HEK293 (cell line): ENCODE results near the gene PTGES3L.

Source experiments
- CTCF ChIA-PET: fragments of 350-600 bp; formaldehyde crosslinking; extraction: SDS; loops from one replicate; lab custom pipeline; 2021; ENCODE audit warnings: antibody characterized with exemption; lab: Yijun Ruan, JAX
- POLR2A ChIA-PET: fragments of 300-600 bp; formaldehyde crosslinking; extraction: SDS; loops from one replicate; lab custom pipeline; 2020; ENCODE audit warnings: antibody characterized with exemption, inconsistent platforms; lab: Yijun Ruan, JAX
- H3K27ac ChIP-seq: fragments of 200-500 bp; sonication (Bioruptor generic); 2 replicates; pipeline ENCODE4 v1.5.1; 2014; ENCODE audit warnings: low read depth, low read length, control low read depth, inconsistent platforms; ENCODE audit errors: extremely low read depth
- H3K36me3 ChIP-seq, 2 experiments: fragments of 200-500 bp in 1 of 2; sonication (Bioruptor generic) in 1 of 2; 1 replicate in 1 of 2; 2 replicates in 1 of 2; pipeline ENCODE4 v1.5.1; 2014 to 2017; ENCODE audit warnings: inconsistent platforms in 2 of 2, low read length in 2 of 2; ENCODE audit not compliant: control insufficient read depth in 2 of 2, insufficient read depth in 1 of 2
- H3K4me1 ChIP-seq: fragments of 200-500 bp; sonication (Bioruptor generic); 2 replicates; pipeline ENCODE4 v1.5.1; 2014; ENCODE audit warnings: mild to moderate bottlenecking, low read length, inconsistent platforms; ENCODE audit not compliant: control insufficient read depth, insufficient read depth
- H3K4me3 ChIP-seq: 2 replicates; pipeline ENCODE4 v1.5.1; 2011; ENCODE audit warnings: low read depth, mild to moderate bottlenecking, control low read depth, low read length, moderate library complexity
- H3K9me3 ChIP-seq: fragments of 200-500 bp; sonication (Bioruptor generic); 2 replicates; pipeline ENCODE4 v1.5.1; 2014; ENCODE audit warnings: low read depth, low read length, inconsistent platforms; ENCODE audit not compliant: control insufficient read depth, insufficient read depth
- FEZF1 ChIP-seq: fragments of 450-650 bp; formaldehyde crosslinking; IDR thresholded peaks from 2 replicates; pipeline ENCODE4 v1.5.1; 2016; ENCODE audit warnings: missing biosample characterization, missing genetic modification characterization
- REPIN1 ChIP-seq: fragments of 450-650 bp; formaldehyde crosslinking; IDR thresholded peaks from 2 replicates; pipeline ENCODE4 v1.5.1; 2017; ENCODE audit warnings: missing biosample characterization, missing genetic modification characterization, low read depth
- SETDB1 ChIP-seq: IDR thresholded peaks from one replicate; pipeline ENCODE4 v1.6.1; 2017; ENCODE audit warnings: mild to moderate bottlenecking, low read length, moderate library complexity, mixed read lengths; ENCODE audit not compliant: insufficient read length
- YY1 ChIP-seq: fragments of 450-650 bp; formaldehyde crosslinking; IDR thresholded peaks from 2 replicates; pipeline ENCODE4 v1.5.1; 2018; ENCODE audit warnings: missing biosample characterization, missing genetic modification characterization
- ZBTB7A ChIP-seq: fragments of 450-650 bp; formaldehyde crosslinking; IDR thresholded peaks from 2 replicates; pipeline ENCODE4 v1.5.1; 2016; ENCODE audit warnings: low read depth, missing biosample characterization, missing genetic modification characterization
- ZBTB8A ChIP-seq: fragments of 450-650 bp; formaldehyde crosslinking; IDR thresholded peaks from 2 replicates; pipeline ENCODE4 v1.5.1; 2016; ENCODE audit warnings: missing biosample characterization, missing genetic modification characterization
- ZFP37 ChIP-seq: fragments of 450-650 bp; formaldehyde crosslinking; IDR thresholded peaks from 2 replicates; pipeline ENCODE4 v1.5.1; 2016; ENCODE audit warnings: missing biosample characterization, missing genetic modification characterization
- ZNF112 ChIP-seq: fragments of 450-650 bp; formaldehyde crosslinking; IDR thresholded peaks from 2 replicates; pipeline ENCODE4 v1.5.0; 2017; ENCODE audit warnings: missing biosample characterization, missing genetic modification characterization
- ZNF155 ChIP-seq: fragments of 450-650 bp; formaldehyde crosslinking; IDR thresholded peaks from 2 replicates; pipeline ENCODE4 v1.5.1; 2016; ENCODE audit warnings: missing biosample characterization, missing genetic modification characterization
- ZNF211 ChIP-seq: fragments of 450-650 bp; formaldehyde crosslinking; IDR thresholded peaks from 2 replicates; pipeline ENCODE4 v1.5.1; 2016; ENCODE audit warnings: low read depth, missing biosample characterization, missing genetic modification characterization
- ZNF248 ChIP-seq: fragments of 450-650 bp; formaldehyde crosslinking; IDR thresholded peaks from 2 replicates; pipeline ENCODE4 v1.5.1; 2017; ENCODE audit warnings: missing biosample characterization, missing genetic modification characterization
- ZNF311 ChIP-seq: fragments of 450-650 bp; formaldehyde crosslinking; IDR thresholded peaks from 2 replicates; pipeline ENCODE4 v1.5.1; 2017; ENCODE audit warnings: missing biosample characterization, missing genetic modification characterization, borderline replicate concordance
- ZNF335 ChIP-seq: fragments of 450-650 bp; formaldehyde crosslinking; conservative IDR thresholded peaks from 2 replicates; pipeline ENCODE4 v1.5.1; 2016; ENCODE audit warnings: missing biosample characterization, missing genetic modification characterization
- ZNF341 ChIP-seq: fragments of 450-650 bp; formaldehyde crosslinking; IDR thresholded peaks from 2 replicates; pipeline ENCODE4; 2016; ENCODE audit warnings: low read depth, missing biosample characterization, missing genetic modification characterization
- ZNF394 ChIP-seq: fragments of 450-650 bp; formaldehyde crosslinking; IDR thresholded peaks from 2 replicates; pipeline ENCODE4 v1.5.1; 2016; ENCODE audit warnings: missing biosample characterization, missing genetic modification characterization, mild to moderate bottlenecking, moderate library complexity, borderline replicate concordance
- ZNF529 ChIP-seq: fragments of 450-650 bp; formaldehyde crosslinking; IDR thresholded peaks from 2 replicates; pipeline ENCODE4 v1.5.1; 2017; ENCODE audit warnings: missing genetic modification characterization, missing biosample characterization; ENCODE audit not compliant: insufficient replicate concordance
- ZNF549 ChIP-seq: fragments of 450-650 bp; IDR thresholded peaks from 2 replicates; pipeline ENCODE4 v1.5.1; 2018; ENCODE audit warnings: missing biosample characterization, missing genetic modification characterization, mild to moderate bottlenecking, inconsistent platforms, moderate library complexity
- ZNF585B ChIP-seq: fragments of 450-650 bp; formaldehyde crosslinking; IDR thresholded peaks from 2 replicates; pipeline ENCODE4 v1.5.1; 2016; ENCODE audit warnings: missing biosample characterization, missing genetic modification characterization
- ZNF596 ChIP-seq: fragments of 450-650 bp; IDR thresholded peaks from 2 replicates; pipeline ENCODE4 v1.5.0; 2018; ENCODE audit warnings: missing biosample characterization, mild to moderate bottlenecking, missing genetic modification characterization, moderate library complexity
- ZNF623 ChIP-seq: fragments of 450-650 bp; formaldehyde crosslinking; IDR thresholded peaks from 2 replicates; pipeline ENCODE4 v1.5.1; 2016; ENCODE audit warnings: missing biosample characterization, missing genetic modification characterization
- ZNF677 ChIP-seq: fragments of 450-650 bp; IDR thresholded peaks from 2 replicates; pipeline ENCODE4 v1.5.0; 2018; ENCODE audit warnings: missing biosample characterization, mild to moderate bottlenecking, missing genetic modification characterization, moderate library complexity
- TF ChIP-seq, protein P1 (sequence below): fragments of 450-650 bp; IDR thresholded peaks from 2 replicates; pipeline ENCODE4 v1.5.1; 2018; ENCODE audit warnings: missing biosample characterization, missing genetic modification characterization
- TF ChIP-seq, protein P2 (sequence below): fragments of 450-650 bp; formaldehyde crosslinking; IDR thresholded peaks from 2 replicates; pipeline ENCODE4 v1.5.1; 2016; ENCODE audit warnings: missing biosample characterization, missing genetic modification characterization
- TF ChIP-seq, protein P3 (sequence below): fragments of 450-650 bp; formaldehyde crosslinking; IDR thresholded peaks from 2 replicates; pipeline ENCODE4 v1.5.1; 2016; ENCODE audit warnings: missing biosample characterization, missing genetic modification characterization
- TF ChIP-seq, protein P4 (sequence below): fragments of 450-650 bp; formaldehyde crosslinking; conservative IDR thresholded peaks from 2 replicates; pipeline ENCODE4 v1.5.1; 2016; ENCODE audit warnings: low read depth, missing biosample characterization, missing genetic modification characterization
- TF ChIP-seq, protein P5 (sequence below): fragments of 450-650 bp; formaldehyde crosslinking; IDR thresholded peaks from 2 replicates; pipeline ENCODE4 v1.5.0; 2017; ENCODE audit warnings: missing biosample characterization, missing genetic modification characterization, borderline replicate concordance

Gene PTGES3L

DNA sequence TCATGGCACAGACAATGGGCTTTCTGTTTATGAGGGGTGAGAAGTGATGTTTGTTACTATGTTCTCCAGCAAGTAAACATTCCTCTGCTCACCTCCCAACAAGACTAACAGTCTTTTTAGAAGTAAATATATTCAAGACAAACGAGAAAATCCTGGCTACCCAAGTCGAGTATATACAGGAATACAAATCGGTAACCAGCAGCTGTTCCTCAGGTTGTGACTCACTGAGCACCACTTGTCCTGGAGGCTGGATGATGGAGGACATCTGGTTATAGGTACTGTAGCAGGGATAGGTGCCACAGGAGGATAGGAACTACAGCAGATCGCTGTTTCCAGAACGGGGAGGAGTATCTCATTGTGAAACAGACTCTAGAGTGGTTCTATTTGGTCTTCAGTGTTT is 13.0 kb upstream of the PTGES3L start:
- no peak overlapping the region for H3K4me3 ChIP-seq
- peaks cover 45 to 61% of the 10 kb centered on the region in 2 experiments for H3K36me3 ChIP-seq
- no peak overlapping the region for H3K27ac ChIP-seq
- ChIA-PET CTCF (no interaction called here), POLR2A (interaction anchor here (0.6 kb wide), 2 partner anchors 29 to 34 kb away, joined by 4 to 6 read pairs; no protein-coding TSS in a partner anchor)
- TF ChIP-seq, protein P1, sequence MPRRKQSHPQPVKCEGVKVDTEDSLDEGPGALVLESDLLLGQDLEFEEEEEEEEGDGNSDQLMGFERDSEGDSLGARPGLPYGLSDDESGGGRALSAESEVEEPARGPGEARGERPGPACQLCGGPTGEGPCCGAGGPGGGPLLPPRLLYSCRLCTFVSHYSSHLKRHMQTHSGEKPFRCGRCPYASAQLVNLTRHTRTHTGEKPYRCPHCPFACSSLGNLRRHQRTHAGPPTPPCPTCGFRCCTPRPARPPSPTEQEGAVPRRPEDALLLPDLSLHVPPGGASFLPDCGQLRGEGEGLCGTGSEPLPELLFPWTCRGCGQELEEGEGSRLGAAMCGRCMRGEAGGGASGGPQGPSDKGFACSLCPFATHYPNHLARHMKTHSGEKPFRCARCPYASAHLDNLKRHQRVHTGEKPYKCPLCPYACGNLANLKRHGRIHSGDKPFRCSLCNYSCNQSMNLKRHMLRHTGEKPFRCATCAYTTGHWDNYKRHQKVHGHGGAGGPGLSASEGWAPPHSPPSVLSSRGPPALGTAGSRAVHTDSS (tag by site-specific recombination) = no peak
- TF ChIP-seq, protein P2, sequence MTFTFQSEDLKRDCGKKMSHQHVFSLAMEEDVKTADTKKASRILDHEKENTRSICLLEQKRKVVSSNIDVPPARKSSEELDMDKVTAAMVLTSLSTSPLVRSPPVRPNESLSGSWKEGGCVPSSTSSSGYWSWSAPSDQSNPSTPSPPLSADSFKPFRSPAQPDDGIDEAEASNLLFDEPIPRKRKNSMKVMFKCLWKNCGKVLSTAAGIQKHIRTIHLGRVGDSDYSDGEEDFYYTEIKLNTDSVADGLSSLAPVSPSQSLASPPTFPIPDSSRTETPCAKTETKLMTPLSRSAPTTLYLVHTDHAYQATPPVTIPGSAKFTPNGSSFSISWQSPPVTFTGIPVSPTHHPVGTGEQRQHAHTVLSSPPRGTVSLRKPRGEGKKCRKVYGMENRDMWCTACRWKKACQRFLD (tag by site-specific recombination) = no peak
- TF ChIP-seq ZNF248 (tag by site-specific recombination) = no peak
- TF ChIP-seq, protein P3, sequence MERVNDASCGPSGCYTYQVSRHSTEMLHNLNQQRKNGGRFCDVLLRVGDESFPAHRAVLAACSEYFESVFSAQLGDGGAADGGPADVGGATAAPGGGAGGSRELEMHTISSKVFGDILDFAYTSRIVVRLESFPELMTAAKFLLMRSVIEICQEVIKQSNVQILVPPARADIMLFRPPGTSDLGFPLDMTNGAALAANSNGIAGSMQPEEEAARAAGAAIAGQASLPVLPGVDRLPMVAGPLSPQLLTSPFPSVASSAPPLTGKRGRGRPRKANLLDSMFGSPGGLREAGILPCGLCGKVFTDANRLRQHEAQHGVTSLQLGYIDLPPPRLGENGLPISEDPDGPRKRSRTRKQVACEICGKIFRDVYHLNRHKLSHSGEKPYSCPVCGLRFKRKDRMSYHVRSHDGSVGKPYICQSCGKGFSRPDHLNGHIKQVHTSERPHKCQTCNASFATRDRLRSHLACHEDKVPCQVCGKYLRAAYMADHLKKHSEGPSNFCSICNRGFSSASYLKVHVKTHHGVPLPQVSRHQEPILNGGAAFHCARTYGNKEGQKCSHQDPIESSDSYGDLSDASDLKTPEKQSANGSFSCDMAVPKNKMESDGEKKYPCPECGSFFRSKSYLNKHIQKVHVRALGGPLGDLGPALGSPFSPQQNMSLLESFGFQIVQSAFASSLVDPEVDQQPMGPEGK (tag by site-specific recombination) = no peak
- no peak for TF ChIP-seq ZNF623 (tag by site-specific recombination)
- no peak for TF ChIP-seq ZBTB7A (tag by site-specific recombination)
- TF ChIP-seq, protein P4, sequence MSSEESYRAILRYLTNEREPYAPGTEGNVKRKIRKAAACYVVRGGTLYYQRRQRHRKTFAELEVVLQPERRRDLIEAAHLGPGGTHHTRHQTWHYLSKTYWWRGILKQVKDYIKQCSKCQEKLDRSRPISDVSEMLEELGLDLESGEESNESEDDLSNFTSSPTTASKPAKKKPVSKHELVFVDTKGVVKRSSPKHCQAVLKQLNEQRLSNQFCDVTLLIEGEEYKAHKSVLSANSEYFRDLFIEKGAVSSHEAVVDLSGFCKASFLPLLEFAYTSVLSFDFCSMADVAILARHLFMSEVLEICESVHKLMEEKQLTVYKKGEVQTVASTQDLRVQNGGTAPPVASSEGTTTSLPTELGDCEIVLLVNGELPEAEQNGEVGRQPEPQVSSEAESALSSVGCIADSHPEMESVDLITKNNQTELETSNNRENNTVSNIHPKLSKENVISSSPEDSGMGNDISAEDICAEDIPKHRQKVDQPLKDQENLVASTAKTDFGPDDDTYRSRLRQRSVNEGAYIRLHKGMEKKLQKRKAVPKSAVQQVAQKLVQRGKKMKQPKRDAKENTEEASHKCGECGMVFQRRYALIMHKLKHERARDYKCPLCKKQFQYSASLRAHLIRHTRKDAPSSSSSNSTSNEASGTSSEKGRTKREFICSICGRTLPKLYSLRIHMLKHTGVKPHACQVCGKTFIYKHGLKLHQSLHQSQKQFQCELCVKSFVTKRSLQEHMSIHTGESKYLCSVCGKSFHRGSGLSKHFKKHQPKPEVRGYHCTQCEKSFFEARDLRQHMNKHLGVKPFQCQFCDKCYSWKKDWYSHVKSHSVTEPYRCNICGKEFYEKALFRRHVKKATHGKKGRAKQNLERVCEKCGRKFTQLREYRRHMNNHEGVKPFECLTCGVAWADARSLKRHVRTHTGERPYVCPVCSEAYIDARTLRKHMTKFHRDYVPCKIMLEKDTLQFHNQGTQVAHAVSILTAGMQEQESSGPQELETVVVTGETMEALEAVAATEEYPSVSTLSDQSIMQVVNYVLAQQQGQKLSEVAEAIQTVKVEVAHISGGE (tag by site-specific recombination) = no peak
- no peak for TF ChIP-seq ZNF585B (tag by site-specific recombination)
- no peak for TF ChIP-seq ZNF211 (tag by site-specific recombination)
- no peak for TF ChIP-seq ZNF341
- no peak for TF ChIP-seq ZNF112 (tag by site-specific recombination)
- TF ChIP-seq ZNF677 (tag by site-specific recombination) = no peak
- no peak for TF ChIP-seq ZNF311 (tag by site-specific recombination)
- TF ChIP-seq REPIN1 (tag by site-specific recombination) = no peak
- TF ChIP-seq YY1 = no peak
- no peak for TF ChIP-seq ZNF549 (tag by site-specific recombination)
- H3K9me3 ChIP-seq = no peaks in the 10 kb centered on the region
- peaks cover 5% of the 10 kb centered on the region for H3K4me1 ChIP-seq

DNA sequence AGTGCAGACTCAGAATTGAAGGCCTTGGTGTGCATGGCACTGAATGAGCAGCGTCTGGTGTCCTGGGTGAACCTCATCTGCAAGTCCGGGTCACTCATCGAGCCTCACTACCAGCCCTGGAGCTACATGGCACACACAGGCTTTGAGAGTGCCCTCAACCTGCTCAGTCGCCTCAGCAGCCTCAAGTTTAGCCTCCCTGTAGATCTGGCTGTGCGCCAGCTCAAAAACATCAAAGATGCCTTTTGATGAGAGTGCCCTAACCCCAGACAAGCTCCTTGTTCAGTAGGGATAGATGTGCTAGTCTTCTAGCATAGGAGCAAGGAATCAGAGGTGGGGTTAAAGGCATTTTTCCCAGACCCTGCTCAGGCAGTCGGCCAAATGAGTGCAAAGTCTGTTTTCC is 11.6 kb upstream of the PTGES3L start:
- ChIA-PET POLR2A (no interaction called here), CTCF (interaction anchor here (1.1 kb wide), 1 partner anchor 14 kb away, joined by 4 read pairs; no protein-coding TSS in a partner anchor)
- Histone ChIP-seq H3K9me3 (no peaks in the 10 kb centered on the region), H3K36me3 (peaks cover 55 to 73% of the 10 kb centered on the region in 2 experiments), H3K4me1 (no peaks in the 10 kb centered on the region), H3K27ac (no peak overlapping the region), H3K4me3 (no peak overlapping the region)
- TF ChIP-seq ZFP37 (tag by site-specific recombination) (no peak), ZNF311 (tag by site-specific recombination) (no peak), ZNF155 (tag by site-specific recombination) (no peak), ZNF529 (no peak), ZNF596 (tag by site-specific recombination) (no peak), ZBTB8A (no peak), ZNF394 (tag by site-specific recombination) (no peak), ZNF335 (no peak), FEZF1 (tag by site-specific recombination) (no peak), SETDB1 (no peak)
- TF ChIP-seq, protein P5, sequence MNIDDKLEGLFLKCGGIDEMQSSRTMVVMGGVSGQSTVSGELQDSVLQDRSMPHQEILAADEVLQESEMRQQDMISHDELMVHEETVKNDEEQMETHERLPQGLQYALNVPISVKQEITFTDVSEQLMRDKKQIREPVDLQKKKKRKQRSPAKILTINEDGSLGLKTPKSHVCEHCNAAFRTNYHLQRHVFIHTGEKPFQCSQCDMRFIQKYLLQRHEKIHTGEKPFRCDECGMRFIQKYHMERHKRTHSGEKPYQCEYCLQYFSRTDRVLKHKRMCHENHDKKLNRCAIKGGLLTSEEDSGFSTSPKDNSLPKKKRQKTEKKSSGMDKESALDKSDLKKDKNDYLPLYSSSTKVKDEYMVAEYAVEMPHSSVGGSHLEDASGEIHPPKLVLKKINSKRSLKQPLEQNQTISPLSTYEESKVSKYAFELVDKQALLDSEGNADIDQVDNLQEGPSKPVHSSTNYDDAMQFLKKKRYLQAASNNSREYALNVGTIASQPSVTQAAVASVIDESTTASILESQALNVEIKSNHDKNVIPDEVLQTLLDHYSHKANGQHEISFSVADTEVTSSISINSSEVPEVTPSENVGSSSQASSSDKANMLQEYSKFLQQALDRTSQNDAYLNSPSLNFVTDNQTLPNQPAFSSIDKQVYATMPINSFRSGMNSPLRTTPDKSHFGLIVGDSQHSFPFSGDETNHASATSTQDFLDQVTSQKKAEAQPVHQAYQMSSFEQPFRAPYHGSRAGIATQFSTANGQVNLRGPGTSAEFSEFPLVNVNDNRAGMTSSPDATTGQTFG (tag by site-specific recombination) = no peak
